ENCODE results near the gene CADPS2. TPM values are rescaled to one million over a fixed set of nuclear protein-coding genes. Genes with fewer than 3 reads are reported as not detected.

Gene CADPS2
- total and polyA plus RNA-seq, 4 donors, result 5.6 to 41.1 (median 11.0) TPM

- TF ChIP-seq RXRA (IDR thresholded peaks at IDR 0.05), result no peak
- TF ChIP-seq TAF1 (conservative IDR thresholded peaks at IDR 0.05), result no peak
- no peak for TF ChIP-seq FOXA1 (IDR thresholded peaks at IDR 0.05)
- Histone ChIP-seq H3K36me3 (ENCODE audit: control insufficient read depth in 4 of 4, insufficient read depth in 3 of 4, low read depth in 1 of 4, low read length in 3 of 4) (no peaks in the 10 kb centered on the region), H3K9ac (ENCODE audit: low read depth in 1 of 2, low read length in 2 of 2) (no peak overlapping the region), H3K27ac (ENCODE audit: low read depth in 1 of 2, low read length in 2 of 2) (no peak overlapping the region), H3K27me3 (ENCODE audit: control insufficient read depth in 4 of 4, insufficient read depth in 4 of 4, low read length in 3 of 4) (no peaks in the 10 kb centered on the region), H3K4me1 (ENCODE audit: control insufficient read depth in 4 of 4, insufficient read depth in 4 of 4, low read length in 3 of 4) (no peaks in the 10 kb centered on the region), H3K4me3 (ENCODE audit: low read depth in 1 of 3, low read length in 3 of 3) (no peak overlapping the region), H3K9me3 (ENCODE audit: control insufficient read depth in 4 of 4, low read length in 3 of 4) (no peaks in the 10 kb centered on the region)
- WGBS, result 78% methylated on average over 1 of the region's 1 CpG
- no peak for DNase-seq (ENCODE audit: low spot score)
These were observed 129.4 kb downstream of the CADPS2 start for GRCh38 chr7:122756860-122757259.

- Histone ChIP-seq H3K27me3 (ENCODE audit: control insufficient read depth in 4 of 4, insufficient read depth in 4 of 4, low read length in 3 of 4) (no peaks in the 10 kb centered on the region), H3K9me3 (ENCODE audit: control insufficient read depth in 4 of 4, low read length in 3 of 4) (no peaks in the 10 kb centered on the region), H3K36me3 (ENCODE audit: control insufficient read depth in 4 of 4, insufficient read depth in 3 of 4, low read depth in 1 of 4, low read length in 3 of 4) (no peaks in the 10 kb centered on the region), H3K27ac (ENCODE audit: low read depth in 1 of 2, low read length in 2 of 2) (no peak overlapping the region), H3K4me3 (ENCODE audit: low read depth in 1 of 3, low read length in 3 of 3) (no peak overlapping the region), H3K9ac (ENCODE audit: low read depth in 1 of 2, low read length in 2 of 2) (no peak overlapping the region), H3K4me1 (ENCODE audit: control insufficient read depth in 4 of 4, insufficient read depth in 4 of 4, low read length in 3 of 4) (no peaks in the 10 kb centered on the region)
- WGBS, result 83% methylated on average over 2 of the region's 2 CpGs
- DNase-seq (ENCODE audit: low spot score), result no peak
- TF ChIP-seq JUND (IDR thresholded peaks at IDR 0.05) (no peak), FOXA2 (IDR thresholded peaks at IDR 0.05) (no peak), MAX (IDR thresholded peaks at IDR 0.05) (no peak), HNF4G (IDR thresholded peaks at IDR 0.05) (no peak), FOXA1 (IDR thresholded peaks at IDR 0.05) (no peak), TAF1 (conservative IDR thresholded peaks at IDR 0.05) (no peak), HNF4A (conservative IDR thresholded peaks at IDR 0.05) (no peak), RAD21 (IDR thresholded peaks at IDR 0.05) (no peak), ATF3 (IDR thresholded peaks at IDR 0.05) (no peak), RXRA (IDR thresholded peaks at IDR 0.05) (no peak), YY1 (IDR thresholded peaks at IDR 0.05) (no peak), GABPA (IDR thresholded peaks at IDR 0.05 in 1 of 2, conservative IDR thresholded peaks at IDR 0.05 in 1 of 2) (no peak), SP1 (IDR thresholded peaks at IDR 0.05) (no peak)
- TF ChIP-seq, protein P1, sequence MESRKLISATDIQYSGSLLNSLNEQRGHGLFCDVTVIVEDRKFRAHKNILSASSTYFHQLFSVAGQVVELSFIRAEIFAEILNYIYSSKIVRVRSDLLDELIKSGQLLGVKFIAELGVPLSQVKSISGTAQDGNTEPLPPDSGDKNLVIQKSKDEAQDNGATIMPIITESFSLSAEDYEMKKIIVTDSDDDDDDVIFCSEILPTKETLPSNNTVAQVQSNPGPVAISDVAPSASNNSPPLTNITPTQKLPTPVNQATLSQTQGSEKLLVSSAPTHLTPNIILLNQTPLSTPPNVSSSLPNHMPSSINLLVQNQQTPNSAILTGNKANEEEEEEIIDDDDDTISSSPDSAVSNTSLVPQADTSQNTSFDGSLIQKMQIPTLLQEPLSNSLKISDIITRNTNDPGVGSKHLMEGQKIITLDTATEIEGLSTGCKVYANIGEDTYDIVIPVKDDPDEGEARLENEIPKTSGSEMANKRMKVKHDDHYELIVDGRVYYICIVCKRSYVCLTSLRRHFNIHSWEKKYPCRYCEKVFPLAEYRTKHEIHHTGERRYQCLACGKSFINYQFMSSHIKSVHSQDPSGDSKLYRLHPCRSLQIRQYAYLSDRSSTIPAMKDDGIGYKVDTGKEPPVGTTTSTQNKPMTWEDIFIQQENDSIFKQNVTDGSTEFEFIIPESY (IDR thresholded peaks at IDR 0.05), result no peak
- TF ChIP-seq, protein P2, sequence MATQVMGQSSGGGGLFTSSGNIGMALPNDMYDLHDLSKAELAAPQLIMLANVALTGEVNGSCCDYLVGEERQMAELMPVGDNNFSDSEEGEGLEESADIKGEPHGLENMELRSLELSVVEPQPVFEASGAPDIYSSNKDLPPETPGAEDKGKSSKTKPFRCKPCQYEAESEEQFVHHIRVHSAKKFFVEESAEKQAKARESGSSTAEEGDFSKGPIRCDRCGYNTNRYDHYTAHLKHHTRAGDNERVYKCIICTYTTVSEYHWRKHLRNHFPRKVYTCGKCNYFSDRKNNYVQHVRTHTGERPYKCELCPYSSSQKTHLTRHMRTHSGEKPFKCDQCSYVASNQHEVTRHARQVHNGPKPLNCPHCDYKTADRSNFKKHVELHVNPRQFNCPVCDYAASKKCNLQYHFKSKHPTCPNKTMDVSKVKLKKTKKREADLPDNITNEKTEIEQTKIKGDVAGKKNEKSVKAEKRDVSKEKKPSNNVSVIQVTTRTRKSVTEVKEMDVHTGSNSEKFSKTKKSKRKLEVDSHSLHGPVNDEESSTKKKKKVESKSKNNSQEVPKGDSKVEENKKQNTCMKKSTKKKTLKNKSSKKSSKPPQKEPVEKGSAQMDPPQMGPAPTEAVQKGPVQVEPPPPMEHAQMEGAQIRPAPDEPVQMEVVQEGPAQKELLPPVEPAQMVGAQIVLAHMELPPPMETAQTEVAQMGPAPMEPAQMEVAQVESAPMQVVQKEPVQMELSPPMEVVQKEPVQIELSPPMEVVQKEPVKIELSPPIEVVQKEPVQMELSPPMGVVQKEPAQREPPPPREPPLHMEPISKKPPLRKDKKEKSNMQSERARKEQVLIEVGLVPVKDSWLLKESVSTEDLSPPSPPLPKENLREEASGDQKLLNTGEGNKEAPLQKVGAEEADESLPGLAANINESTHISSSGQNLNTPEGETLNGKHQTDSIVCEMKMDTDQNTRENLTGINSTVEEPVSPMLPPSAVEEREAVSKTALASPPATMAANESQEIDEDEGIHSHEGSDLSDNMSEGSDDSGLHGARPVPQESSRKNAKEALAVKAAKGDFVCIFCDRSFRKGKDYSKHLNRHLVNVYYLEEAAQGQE (IDR thresholded peaks at IDR 0.05), result no peak
- TF ChIP-seq, protein P3, sequence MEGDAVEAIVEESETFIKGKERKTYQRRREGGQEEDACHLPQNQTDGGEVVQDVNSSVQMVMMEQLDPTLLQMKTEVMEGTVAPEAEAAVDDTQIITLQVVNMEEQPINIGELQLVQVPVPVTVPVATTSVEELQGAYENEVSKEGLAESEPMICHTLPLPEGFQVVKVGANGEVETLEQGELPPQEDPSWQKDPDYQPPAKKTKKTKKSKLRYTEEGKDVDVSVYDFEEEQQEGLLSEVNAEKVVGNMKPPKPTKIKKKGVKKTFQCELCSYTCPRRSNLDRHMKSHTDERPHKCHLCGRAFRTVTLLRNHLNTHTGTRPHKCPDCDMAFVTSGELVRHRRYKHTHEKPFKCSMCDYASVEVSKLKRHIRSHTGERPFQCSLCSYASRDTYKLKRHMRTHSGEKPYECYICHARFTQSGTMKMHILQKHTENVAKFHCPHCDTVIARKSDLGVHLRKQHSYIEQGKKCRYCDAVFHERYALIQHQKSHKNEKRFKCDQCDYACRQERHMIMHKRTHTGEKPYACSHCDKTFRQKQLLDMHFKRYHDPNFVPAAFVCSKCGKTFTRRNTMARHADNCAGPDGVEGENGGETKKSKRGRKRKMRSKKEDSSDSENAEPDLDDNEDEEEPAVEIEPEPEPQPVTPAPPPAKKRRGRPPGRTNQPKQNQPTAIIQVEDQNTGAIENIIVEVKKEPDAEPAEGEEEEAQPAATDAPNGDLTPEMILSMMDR (IDR thresholded peaks at IDR 0.05; ENCODE audit: low read depth, low read length, missing input control), result no peak
These were observed 130.6 kb downstream of the CADPS2 start for GRCh38 chr7:122755696-122756095.

All from liver (tissue), 9 donors.